Parathyroid adenoma (tissue), 2 donors: ENCODE results near the gene MNX1.

Experiments used
- H2AFZ ChIP-seq: fragments of 300-600 bp; sonication (generic); one replicate; pipeline ENCODE4 v1.7.0; 2017; ENCODE audit warnings: antibody characterized with exemption, mild to moderate bottlenecking
- H3K27ac ChIP-seq: fragments of 300-600 bp; sonication (generic); one replicate; pipeline ENCODE4 v1.7.0; 2017
- H3K27me3 ChIP-seq: fragments of 300-600 bp; sonication (generic); one replicate; pipeline ENCODE4 v1.7.0; 2017; ENCODE audit warnings: low read length; ENCODE audit not compliant: control insufficient read depth, insufficient read depth
- H3K36me3 ChIP-seq: fragments of 300-600 bp; sonication (generic); one replicate; pipeline ENCODE4 v1.7.0; 2017; ENCODE audit warnings: low read length; ENCODE audit not compliant: control insufficient read depth, insufficient read depth
- H3K4me1 ChIP-seq: fragments of 300-600 bp; sonication (generic); one replicate; pipeline ENCODE4 v1.7.0; 2017; ENCODE audit warnings: control low read depth
- H3K4me2 ChIP-seq: fragments of 300-600 bp; sonication (generic); one replicate; pipeline ENCODE4 v1.7.0; 2017; ENCODE audit warnings: low read length
- H3K4me3 ChIP-seq: fragments of 300-600 bp; sonication (generic); one replicate; pipeline ENCODE4 v1.7.0; 2017; ENCODE audit warnings: low read depth, low read length
- H3K79me2 ChIP-seq: fragments of 300-600 bp; sonication (generic); one replicate; pipeline ENCODE4 v1.7.0; 2017; ENCODE audit warnings: control low read depth
- H3K9ac ChIP-seq: fragments of 300-600 bp; sonication (generic); one replicate; pipeline ENCODE4 v1.7.0; 2017; ENCODE audit warnings: mild to moderate bottlenecking
- H3K9me3 ChIP-seq: fragments of 300-600 bp; sonication (generic); one replicate; pipeline ENCODE4 v1.7.0; 2017; ENCODE audit warnings: low read length; ENCODE audit not compliant: control insufficient read depth
- CTCF ChIP-seq: fragments of 300-600 bp; sonication (generic); IDR thresholded peaks from one replicate; pipeline ENCODE4 v1.7.0; 2017; ENCODE audit warnings: antibody characterized with exemption, mild to moderate bottlenecking
- donor health status: primary hyperparathyroidism.

The MNX1 gene

GRCh38 chr7:157047148-157047547 is 36.7 kb upstream of the MNX1 start:
- Histone ChIP-seq H3K9ac (no peak overlapping the region), H3K4me3 (no peak overlapping the region), H3K79me2 (no peaks in the 10 kb centered on the region), H3K27me3 (no peaks in the 10 kb centered on the region), H2AFZ (no peak overlapping the region), H3K36me3 (no peaks in the 10 kb centered on the region), H3K4me1 (no peaks in the 10 kb centered on the region), H3K9me3 (no peaks in the 10 kb centered on the region), H3K27ac (no peak overlapping the region), H3K4me2 (no peak overlapping the region)
- no peak for TF ChIP-seq CTCF

- H2AFZ ChIP-seq, result no peak overlapping the region
- H3K79me2 ChIP-seq, result no peaks in the 10 kb centered on the region
- H3K27me3 ChIP-seq, result no peaks in the 10 kb centered on the region
- H3K4me1 ChIP-seq, result no peaks in the 10 kb centered on the region
- no peak overlapping the region for H3K4me3 ChIP-seq
- no peak for TF ChIP-seq CTCF
- H3K27ac ChIP-seq, result no peak overlapping the region
- H3K9ac ChIP-seq, result no peak overlapping the region
- H3K4me2 ChIP-seq, result no peak overlapping the region
- H3K9me3 ChIP-seq, result no peaks in the 10 kb centered on the region
- H3K36me3 ChIP-seq, result no peaks in the 10 kb centered on the region
Observed at GRCh38 chr7:157046681-157047080, 36.2 kb upstream of the MNX1 start.

GRCh38 chr7:157044943-157045660 is 34.6 kb upstream of the MNX1 start:
- no peak for TF ChIP-seq CTCF
- Histone ChIP-seq H3K9me3 (no peaks in the 10 kb centered on the region), H2AFZ (no peak overlapping the region), H3K4me3 (no peak overlapping the region), H3K27me3 (no peaks in the 10 kb centered on the region), H3K36me3 (no peaks in the 10 kb centered on the region), H3K4me1 (no peaks in the 10 kb centered on the region), H3K9ac (no peak overlapping the region), H3K27ac (no peak overlapping the region), H3K79me2 (no peaks in the 10 kb centered on the region), H3K4me2 (no peak overlapping the region)

DNA sequence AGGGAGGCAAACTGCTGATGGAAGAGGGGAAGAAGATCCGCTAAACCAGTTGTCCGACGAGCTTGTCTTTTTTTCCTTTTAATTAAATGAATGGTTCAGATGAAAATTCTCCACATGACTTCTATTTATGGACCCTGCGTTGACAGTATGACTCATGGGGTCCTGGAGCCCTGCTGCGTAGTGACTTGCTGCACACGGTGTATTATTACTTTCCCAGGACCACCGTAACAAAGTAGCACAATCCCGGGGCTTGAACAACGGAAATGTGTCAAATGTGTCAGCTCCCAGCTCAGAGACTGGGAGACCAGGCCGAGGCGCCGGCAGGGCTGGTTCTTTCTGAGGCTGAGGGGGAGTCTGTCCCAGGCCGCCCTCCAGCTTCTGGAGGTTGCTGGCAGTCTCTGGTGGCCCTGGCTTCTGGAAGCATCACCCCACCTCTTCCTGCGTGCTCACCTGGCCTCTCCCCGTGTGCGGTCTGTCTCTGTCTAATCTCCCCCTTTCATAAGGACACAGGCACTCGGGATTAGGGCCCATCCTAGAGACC is 33.8 kb upstream of the MNX1 start:
- H3K4me1 ChIP-seq, result no peaks in the 10 kb centered on the region
- TF ChIP-seq CTCF, result no peak
- no peak overlapping the region for H3K27ac ChIP-seq
- no peaks in the 10 kb centered on the region for H3K79me2 ChIP-seq
- no peaks in the 10 kb centered on the region for H3K27me3 ChIP-seq
- H3K4me2 ChIP-seq, result no peak overlapping the region
- H3K36me3 ChIP-seq, result no peaks in the 10 kb centered on the region
- H2AFZ ChIP-seq, result no peak overlapping the region
- no peak overlapping the region for H3K9ac ChIP-seq
- H3K4me3 ChIP-seq, result no peak overlapping the region
- no peaks in the 10 kb centered on the region for H3K9me3 ChIP-seq

DNA sequence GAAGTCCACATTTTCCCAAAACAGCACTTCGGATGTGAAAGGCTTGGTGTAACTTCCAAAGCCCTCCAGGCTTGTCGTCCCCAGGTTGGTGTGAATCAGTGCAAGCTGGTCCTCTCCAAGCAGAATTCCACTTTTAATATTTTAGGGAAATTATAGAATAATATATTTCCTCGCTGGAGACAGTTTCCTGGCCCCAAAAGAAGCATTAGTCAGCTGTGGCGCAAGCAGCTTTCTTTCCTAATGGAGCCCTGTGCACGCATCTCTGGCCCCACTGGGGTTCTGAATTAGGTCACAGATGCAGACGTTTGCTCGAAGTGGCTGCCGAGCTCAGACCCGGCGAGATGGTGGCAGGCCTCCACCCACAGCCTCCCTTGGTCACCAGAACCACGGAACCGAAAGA is 33.3 kb upstream of the MNX1 start:
- Histone ChIP-seq H3K4me3 (no peak overlapping the region), H3K36me3 (no peaks in the 10 kb centered on the region), H2AFZ (no peak overlapping the region), H3K27ac (no peak overlapping the region), H3K79me2 (no peaks in the 10 kb centered on the region), H3K4me1 (no peaks in the 10 kb centered on the region), H3K4me2 (no peak overlapping the region), H3K27me3 (no peaks in the 10 kb centered on the region), H3K9me3 (no peaks in the 10 kb centered on the region), H3K9ac (no peak overlapping the region)
- TF ChIP-seq CTCF, result no peak
